HCT116 (cell line): Measurements from ENCODE around the gene DDAH1.

ENCODE experiments used
- CEBPB ChIP-seq: IDR thresholded peaks from 2 replicates; pipeline ENCODE4 v1.6.1; 2012; ENCODE audit warnings: low read depth
- CTCF ChIP-seq, 3 experiments: fragments of 200-600 bp in 1 of 3; sonication (generic) in 1 of 3; IDR thresholded peaks in 2 of 3; conservative IDR thresholded peaks in 1 of 3; 2 replicates each; pipeline ENCODE4 v1.5.1; 2012 to 2017; ENCODE audit warnings: low read depth in 2 of 3, low read length in 2 of 3, antibody characterized with exemption in 1 of 3, borderline replicate concordance in 1 of 3, control low read depth in 1 of 3, mild to moderate bottlenecking in 1 of 3, mixed read lengths in 1 of 3, mixed run types in 1 of 3, moderate library complexity in 1 of 3; ENCODE audit not compliant: insufficient read depth in 1 of 3
- EZH2 ChIP-seq: fragments of 200-600 bp; sonication (generic); IDR thresholded peaks from 2 replicates; pipeline ENCODE4 v1.6.1; 2017; ENCODE audit warnings: antibody characterized with exemption, mixed run types
- EZH2phosphoT487 ChIP-seq: fragments of 200-600 bp; IDR thresholded peaks from 2 replicates; pipeline ENCODE4 v1.6.1; 2018; ENCODE audit warnings: antibody characterized with exemption, borderline replicate concordance
- FOSL1 ChIP-seq: IDR thresholded peaks from 2 replicates; pipeline ENCODE4 v1.6.1; 2012; ENCODE audit warnings: low read depth
- POLR2A ChIP-seq: IDR thresholded peaks from 2 replicates; pipeline ENCODE4 v1.7.0; 2011; ENCODE audit warnings: borderline replicate concordance; ENCODE audit not compliant: insufficient read depth, insufficient read length; ENCODE audit errors: extremely low read depth
- SIN3A ChIP-seq: IDR thresholded peaks from 2 replicates; pipeline ENCODE4 v1.6.1; 2012; ENCODE audit warnings: low read depth
- TCF7L2 ChIP-seq: IDR thresholded peaks from 2 replicates; pipeline ENCODE4 v1.7.0; 2011; ENCODE audit warnings: borderline replicate concordance, inconsistent platforms; ENCODE audit not compliant: insufficient read depth, insufficient read length; ENCODE audit errors: extremely low read depth
- ZBTB33 ChIP-seq: IDR thresholded peaks from 2 replicates; pipeline ENCODE4 v1.6.1; 2011; ENCODE audit warnings: mild to moderate bottlenecking, low read length, moderate library complexity; ENCODE audit not compliant: insufficient replicate concordance; ENCODE audit errors: extremely low read depth
- ZFX ChIP-seq: fragments of 450-650 bp; IDR thresholded peaks from 2 replicates; pipeline ENCODE4 v1.6.1; 2017
- ZNF274 ChIP-seq: fragments of 200-500 bp; sonication (Bioruptor generic); IDR thresholded peaks from 2 replicates; pipeline ENCODE4 v1.6.1; 2014; ENCODE audit warnings: mild to moderate bottlenecking, low read depth, low read length, inconsistent platforms

GRCh38 chr1:85321237-85321964, 143.6 kb downstream of the DDAH1 start:
- TF ChIP-seq CTCF (IDR thresholded peaks at IDR 0.05 in 2 of 3, conservative IDR thresholded peaks at IDR 0.05 in 1 of 3; ENCODE audit: borderline replicate concordance in 1 of 3, insufficient read depth in 1 of 3, low read depth in 2 of 3, low read length in 2 of 3) (no peak), POLR2A (no peak), ZBTB33 (no peak), EZH2phosphoT487 (no peak), FOSL1 (no peak), ZNF274 (no peak), CEBPB (no peak), TCF7L2 (no peak), ZFX (no peak), SIN3A (no peak), EZH2 (no peak)
